ENCODE measurements around the gene CD151. TPM values are rescaled to one million over a fixed set of nuclear protein-coding genes. Genes with fewer than 3 reads are reported as not detected.

The CD151 gene
- total and polyA plus RNA-seq, 4 experiments from 2014 or later: 9.7 to 24.8 (median 22.1) TPM

GRCh38 chr11:818396-819128, 14.2 kb upstream of the CD151 start, which contains the start of gene PNPLA2:
Gene PNPLA2, plus strand, starts transcription at chr11:818914. Its CDS starts 805 bp downstream, at chr11:819719.
- peaks cover 2 to 22% (median 11%) of the 10 kb centered on the region in 4 donors for H3K4me1 Mint-ChIP-seq
- Histone ChIP-seq H3K9me3 (ENCODE audit: control insufficient read depth in 1 of 2, low read length in 2 of 2) (no peaks in the 10 kb centered on the region), H3K4me3 (ENCODE audit: low read length in 2 of 2) (peak within 1 kb of the TSS in 1 of 2 donors; percentile 73), H3K27ac (ENCODE audit: low read depth, low read length) (peak within 1 kb of the TSS; percentile 81), H3K36me3 (ENCODE audit: insufficient read depth, low read length) (peaks cover 2% of the 10 kb centered on the region), H3K27me3 (ENCODE audit: insufficient read depth, low read length) (no peaks in the 10 kb centered on the region), H3K4me1 (ENCODE audit: insufficient read depth, low read length) (peaks cover 22% of the 10 kb centered on the region)
- ChIA-PET POLR2A (ENCODE audit: partially characterized antibody) (interaction anchor here (0.6 to 6.4 kb wide), 21 partner anchors 8 to 611 kb away, joined by 3 to 109 read pairs (median 6); partner anchors contain the start of genes BET1L, CD151, CRACR2B and DEAF1), CTCF (ENCODE audit: partially characterized antibody) (interaction anchor here (0.9 to 1.5 kb wide), 4 partner anchors 9 to 22 kb away, joined by 3 to 4 read pairs (median 4); partner anchors contain the start of gene RPLP2)
- DNase-seq: no peak
- peaks cover 0 to 17% of the 10 kb centered on the region in 2 donors for H3K36me3 Mint-ChIP-seq
- H3K9me3 Mint-ChIP-seq: no peaks in the 10 kb centered on the region
- H3K27ac Mint-ChIP-seq: peak within 1 kb of the TSS; percentile 81 to 94 (median 92)
- no peaks in the 10 kb centered on the region for H3K27me3 Mint-ChIP-seq
- intact Hi-C loops (cut with micrococcal nuclease): loop anchor here (1.0 to 2.0 kb wide), 3 partner anchors 9 to 24 kb away; partner anchors contain the start of genes CD151, POLR2L, RPLP2 and TSPAN4
- H3K4me3 Mint-ChIP-seq: peak within 1 kb of the TSS; percentile 84 to 94 (median 89)

- Mint-ChIP-seq H3K27me3 (no peaks in the 10 kb centered on the region), H3K9me3 (no peaks in the 10 kb centered on the region), H3K4me3 (peak overlapping the region; percentile 11 to 94 (median 89)), H3K4me1 (peaks cover 2 to 22% (median 11%) of the 10 kb centered on the region in 4 donors), H3K36me3 (peaks cover 0 to 15% of the 10 kb centered on the region in 2 donors), H3K27ac (peak overlapping the region in 6 of 7 donors; percentile 88 to 94 (median 92))
- DNase-seq: peak; percentile 89 to 92 (median 91)
- Histone ChIP-seq H3K9me3 (ENCODE audit: control insufficient read depth in 1 of 2, low read length in 2 of 2) (no peaks in the 10 kb centered on the region), H3K27ac (ENCODE audit: low read depth, low read length) (peak overlapping the region; percentile 81), H3K27me3 (ENCODE audit: insufficient read depth, low read length) (no peaks in the 10 kb centered on the region), H3K4me3 (ENCODE audit: low read length in 2 of 2) (peak overlapping the region in 1 of 2 donors; percentile 73), H3K36me3 (ENCODE audit: insufficient read depth, low read length) (no peaks in the 10 kb centered on the region), H3K4me1 (ENCODE audit: insufficient read depth, low read length) (peaks cover 22% of the 10 kb centered on the region)
- intact Hi-C loops (cut with micrococcal nuclease): loop anchor here (1.0 to 2.0 kb wide), 3 partner anchors 10 to 23 kb away; partner anchors contain the start of genes CD151, POLR2L, RPLP2 and TSPAN4
- ChIA-PET POLR2A (ENCODE audit: partially characterized antibody) (interaction anchor here (0.6 to 6.4 kb wide), 21 partner anchors 9 to 611 kb away, joined by 3 to 109 read pairs (median 6); partner anchors contain the start of genes BET1L, CD151, DEAF1 and GATD1), CTCF (ENCODE audit: partially characterized antibody) (interaction anchor here (0.9 to 1.5 kb wide), 4 partner anchors 10 to 23 kb away, joined by 3 to 4 read pairs (median 4); partner anchors contain the start of gene RPLP2)
Observed at GRCh38 chr11:819129-819931, 13.4 kb upstream of the CD151 start.

- ChIA-PET POLR2A (ENCODE audit: partially characterized antibody) (interaction anchor here (0.6 to 6.4 kb wide), 15 partner anchors 10 to 612 kb away, joined by 3 to 109 read pairs (median 7); partner anchors contain the start of genes BET1L, CD151, PHRF1 and PIDD1), CTCF (ENCODE audit: partially characterized antibody) (interaction anchor here (1.3 to 1.5 kb wide), 2 partner anchors 21 kb away, joined by 3 to 4 read pairs; no protein-coding TSS in a partner anchor)
- Mint-ChIP-seq H3K36me3 (peaks cover 5 to 20% of the 10 kb centered on the region in 2 donors), H3K4me1 (peaks cover 2 to 22% (median 11%) of the 10 kb centered on the region in 4 donors), H3K27me3 (no peaks in the 10 kb centered on the region), H3K4me3 (peak overlapping the region; percentile 87 to 94 (median 89)), H3K9me3 (no peaks in the 10 kb centered on the region), H3K27ac (peak overlapping the region; percentile 87 to 94 (median 92))
- Histone ChIP-seq H3K9me3 (ENCODE audit: control insufficient read depth in 1 of 2, low read length in 2 of 2) (no peaks in the 10 kb centered on the region), H3K4me1 (ENCODE audit: insufficient read depth, low read length) (peaks cover 22% of the 10 kb centered on the region), H3K36me3 (ENCODE audit: insufficient read depth, low read length) (peaks cover 5% of the 10 kb centered on the region), H3K27me3 (ENCODE audit: insufficient read depth, low read length) (no peaks in the 10 kb centered on the region), H3K27ac (ENCODE audit: low read depth, low read length) (peak overlapping the region; percentile 81), H3K4me3 (ENCODE audit: low read length in 2 of 2) (peak overlapping the region; percentile 66 to 73)
- intact Hi-C loops (cut with micrococcal nuclease): loop anchor here (1.0 to 2.0 kb wide), 3 partner anchors 11 to 22 kb away; partner anchors contain the start of genes CD151, POLR2L, RPLP2 and TSPAN4
- DNase-seq: peak; percentile 94 to 97 (median 96)
Observed at GRCh38 chr11:819943-820649, 12.7 kb upstream of the CD151 start.

- peaks cover 5% of the 10 kb centered on the region for H3K36me3 ChIP-seq (ENCODE audit: insufficient read depth, low read length)
- H3K4me3 ChIP-seq (ENCODE audit: low read length in 2 of 2): peak overlapping the region; percentile 66 to 73
- DNase-seq: no peak
- intact Hi-C loops (cut with micrococcal nuclease): no loop called here
- Mint-ChIP-seq H3K4me1 (peaks cover 2 to 22% (median 11%) of the 10 kb centered on the region in 4 donors), H3K4me3 (peak overlapping the region; percentile 74 to 94 (median 88)), H3K27ac (peak overlapping the region in 6 of 7 donors; percentile 29 to 88 (median 74)), H3K27me3 (no peaks in the 10 kb centered on the region), H3K9me3 (no peaks in the 10 kb centered on the region), H3K36me3 (peaks cover 8 to 22% of the 10 kb centered on the region in 2 donors)
- H3K4me1 ChIP-seq (ENCODE audit: insufficient read depth, low read length): peaks cover 22% of the 10 kb centered on the region
- ChIA-PET CTCF (ENCODE audit: partially characterized antibody) (no interaction called here), POLR2A (ENCODE audit: partially characterized antibody) (interaction anchor here (0.6 to 6.4 kb wide), 11 partner anchors 11 to 245 kb away, joined by 3 to 109 read pairs (median 9); partner anchors contain the start of genes CD151, PHRF1, PIDD1 and POLR2L)
- H3K27me3 ChIP-seq (ENCODE audit: insufficient read depth, low read length): no peaks in the 10 kb centered on the region
- H3K9me3 ChIP-seq (ENCODE audit: control insufficient read depth in 1 of 2, low read length in 2 of 2): no peaks in the 10 kb centered on the region
- H3K27ac ChIP-seq (ENCODE audit: low read depth, low read length): peak overlapping the region; percentile 81
Observed at GRCh38 chr11:820655-821511, 11.9 kb upstream of the CD151 start.

- Mint-ChIP-seq H3K27me3 (peaks cover 2 to 4% of the 10 kb centered on the region in 2 donors), H3K9me3 (no peaks in the 10 kb centered on the region), H3K36me3 (peaks cover 8 to 22% of the 10 kb centered on the region in 2 donors), H3K27ac (peak overlapping the region in 2 of 7 donors; percentile 17 to 88), H3K4me3 (peak overlapping the region in 6 of 8 donors; percentile 17 to 94 (median 68)), H3K4me1 (peaks cover 3 to 27% (median 13%) of the 10 kb centered on the region in 4 donors)
- intact Hi-C loops (cut with micrococcal nuclease): no loop called here
- ChIA-PET POLR2A (ENCODE audit: partially characterized antibody) (interaction anchor here (1.3 to 6.4 kb wide), 6 partner anchors 10 to 21 kb away, joined by 3 to 109 read pairs (median 32); partner anchors contain the start of genes CD151, PIDD1, POLR2L and RPLP2), CTCF (ENCODE audit: partially characterized antibody) (no interaction called here)
- Histone ChIP-seq H3K27me3 (ENCODE audit: insufficient read depth, low read length) (no peaks in the 10 kb centered on the region), H3K27ac (ENCODE audit: low read depth, low read length) (no peak overlapping the region), H3K36me3 (ENCODE audit: insufficient read depth, low read length) (peaks cover 5% of the 10 kb centered on the region), H3K4me3 (ENCODE audit: low read length in 2 of 2) (no peak overlapping the region), H3K4me1 (ENCODE audit: insufficient read depth, low read length) (peaks cover 29% of the 10 kb centered on the region), H3K9me3 (ENCODE audit: control insufficient read depth in 1 of 2, low read length in 2 of 2) (no peaks in the 10 kb centered on the region)
- DNase-seq: no peak
Observed at GRCh38 chr11:821512-822371, 11.0 kb upstream of the CD151 start.
